GM18507 (cell line): ENCODE results near the gene PPFIBP1.
"Not testable (repeated sequence)": the region's sequence is repeated elsewhere in the genome, so short reads cannot be mapped to it uniquely, and the experiment has no call there.

Experiments
- DNase-seq: peaks from one replicate; pipeline ENCODE4 v3.0.0; 2011; ENCODE audit warnings: low read depth; ENCODE audit not compliant: insufficient read length; ENCODE audit errors: extremely low spot score
- FAIRE-seq: peaks from 2 replicates; lab custom pipeline; 2011; peaks lifted over from hg19 to GRCh38; lab: Jason Lieb, UNC

Gene PPFIBP1

GRCh38 chr12:27582445-27582844 is 58.4 kb downstream of the PPFIBP1 start:
- FAIRE-seq, DNase-seq: not testable (repeated sequence)

GRCh38 chr12:27583057-27583797 is 59.2 kb downstream of the PPFIBP1 start:
- FAIRE-seq (no peak), DNase-seq (no peak)

- FAIRE-seq (no peak), DNase-seq (no peak)
Observed at GRCh38 chr12:27583981-27584380, 60.0 kb downstream of the PPFIBP1 start.

GRCh38 chr12:27585739-27586265 is 61.8 kb downstream of the PPFIBP1 start:
- no peak for DNase-seq
- FAIRE-seq: no peak

- not testable (repeated sequence) for DNase-seq
- FAIRE-seq: peak; percentile 73
Observed at GRCh38 chr12:27588075-27588730, 64.2 kb downstream of the PPFIBP1 start.

- FAIRE-seq (no peak), DNase-seq (no peak)
Observed at GRCh38 chr12:27588776-27589175, 64.8 kb downstream of the PPFIBP1 start.

GRCh38 chr12:27589419-27589818 is 65.4 kb downstream of the PPFIBP1 start:
- FAIRE-seq (no peak), DNase-seq (no peak)

- not testable (repeated sequence) for DNase-seq, FAIRE-seq
Observed at GRCh38 chr12:27591698-27592097, 67.7 kb downstream of the PPFIBP1 start.

- FAIRE-seq (peak; percentile 44), DNase-seq (no peak)
Observed at GRCh38 chr12:27592548-27592947, 68.5 kb downstream of the PPFIBP1 start.

- no peak for FAIRE-seq
- no peak for DNase-seq
Observed at GRCh38 chr12:27593266-27593665, 69.3 kb downstream of the PPFIBP1 start.

- DNase-seq (no peak), FAIRE-seq (no peak)
Observed at GRCh38 chr12:27595231-27595642, 71.2 kb downstream of the PPFIBP1 start.

GRCh38 chr12:27598866-27599265 is 74.9 kb downstream of the PPFIBP1 start:
- not testable (repeated sequence) for FAIRE-seq, DNase-seq

GRCh38 chr12:27601056-27601828 is 77.2 kb downstream of the PPFIBP1 start:
- FAIRE-seq: peak; percentile 47
- not testable (repeated sequence) for DNase-seq

GRCh38 chr12:27602516-27602915 is 78.5 kb downstream of the PPFIBP1 start:
- no peak for FAIRE-seq

GRCh38 chr12:27604431-27604830 is 80.4 kb downstream of the PPFIBP1 start:
- DNase-seq: no peak
- no peak for FAIRE-seq

More at GRCh38 chr12:27602516-27602915, 78.5 kb downstream of the PPFIBP1 start:
- DNase-seq: no peak

- DNase-seq: no peak
Observed at GRCh38 chr12:27606986-27607385, 83.0 kb downstream of the PPFIBP1 start.

GRCh38 chr12:27607591-27607990 is 83.6 kb downstream of the PPFIBP1 start:
- no peak for DNase-seq
- FAIRE-seq: no peak

More at GRCh38 chr12:27606986-27607385, 83.0 kb downstream of the PPFIBP1 start:
- no peak for FAIRE-seq

GRCh38 chr12:27608890-27609289 is 84.9 kb downstream of the PPFIBP1 start:
- FAIRE-seq: no peak
- no peak for DNase-seq

GRCh38 chr12:27610374-27610773 is 86.4 kb downstream of the PPFIBP1 start:
- DNase-seq (no peak), FAIRE-seq (no peak)

- FAIRE-seq (no peak), DNase-seq (no peak)
Observed at GRCh38 chr12:27614386-27614785, 90.4 kb downstream of the PPFIBP1 start.
